HG03196 (cell line): Measurements from ENCODE around the gene KYNU.
"Not testable (repeated sequence)": the region's sequence is repeated elsewhere in the genome, so short reads cannot be mapped to it uniquely, and the experiment has no call there.

Source experiments
- ATAC-seq: cut with Tn5 transposase; IDR thresholded peaks from one replicate; pipeline ENCODE4 v1.9.1; 2021; ENCODE audit not compliant: unreplicated experiment

Gene KYNU

GRCh38 chr2:142993771-142994170 is 116.3 kb downstream of the KYNU start:
- no peak for ATAC-seq

- ATAC-seq: no peak
Observed at GRCh38 chr2:142994665-142995064, 117.2 kb downstream of the KYNU start.

- ATAC-seq: no peak
Observed at GRCh38 chr2:142997231-142997630, 119.8 kb downstream of the KYNU start.

GRCh38 chr2:143000599-143000998 is 123.1 kb downstream of the KYNU start:
- ATAC-seq: no peak

GRCh38 chr2:143001501-143001900 is 124.0 kb downstream of the KYNU start:
- ATAC-seq: no peak

GRCh38 chr2:143015656-143016055 is 138.2 kb downstream of the KYNU start:
- no peak for ATAC-seq

GRCh38 chr2:143026411-143027054 is 149.1 kb downstream of the KYNU start:
- no peak for ATAC-seq

- ATAC-seq: no peak
Observed at GRCh38 chr2:143029141-143029540, 151.7 kb downstream of the KYNU start.

GRCh38 chr2:143030127-143030526 is 152.7 kb downstream of the KYNU start:
- ATAC-seq: no peak

- ATAC-seq: peak; percentile 81
Observed at GRCh38 chr2:143034292-143035074, 157.0 kb downstream of the KYNU start.

GRCh38 chr2:143051465-143051864 is 174.0 kb downstream of the KYNU start:
- no peak for ATAC-seq

- not testable (repeated sequence) for ATAC-seq
Observed at GRCh38 chr2:143053437-143053836, 176.0 kb downstream of the KYNU start.

- no peak for ATAC-seq
Observed at GRCh38 chr2:143056550-143056949, 179.1 kb downstream of the KYNU start.

GRCh38 chr2:143058851-143059250 is 181.4 kb downstream of the KYNU start:
- no peak for ATAC-seq

- no peak for ATAC-seq
Observed at GRCh38 chr2:143063612-143064200, 186.2 kb downstream of the KYNU start.

GRCh38 chr2:143068094-143068493 is 190.6 kb downstream of the KYNU start:
- ATAC-seq: no peak

- ATAC-seq: no peak
Observed at GRCh38 chr2:143068509-143068908, 191.0 kb downstream of the KYNU start.

- ATAC-seq: no peak
Observed at GRCh38 chr2:143070704-143071103, 193.2 kb downstream of the KYNU start.

GRCh38 chr2:143071185-143071876 is 193.9 kb downstream of the KYNU start:
- ATAC-seq: no peak

GRCh38 chr2:143074913-143075312 is 197.4 kb downstream of the KYNU start:
- not testable (repeated sequence) for ATAC-seq

GRCh38 chr2:143075711-143076110 is 198.2 kb downstream of the KYNU start:
- no peak for ATAC-seq

- no peak for ATAC-seq
Observed at GRCh38 chr2:143078104-143078503, 200.6 kb downstream of the KYNU start.
